GM15510 (cell line): ENCODE results near the gene NR5A1.

Source experiments
- POLR2A ChIP-seq: IDR thresholded peaks from 3 replicates; pipeline ENCODE4 v1.6.1; 2011; ENCODE audit warnings: borderline replicate concordance; ENCODE audit not compliant: insufficient read length; ENCODE audit errors: extremely low read depth

The NR5A1 gene

DNA sequence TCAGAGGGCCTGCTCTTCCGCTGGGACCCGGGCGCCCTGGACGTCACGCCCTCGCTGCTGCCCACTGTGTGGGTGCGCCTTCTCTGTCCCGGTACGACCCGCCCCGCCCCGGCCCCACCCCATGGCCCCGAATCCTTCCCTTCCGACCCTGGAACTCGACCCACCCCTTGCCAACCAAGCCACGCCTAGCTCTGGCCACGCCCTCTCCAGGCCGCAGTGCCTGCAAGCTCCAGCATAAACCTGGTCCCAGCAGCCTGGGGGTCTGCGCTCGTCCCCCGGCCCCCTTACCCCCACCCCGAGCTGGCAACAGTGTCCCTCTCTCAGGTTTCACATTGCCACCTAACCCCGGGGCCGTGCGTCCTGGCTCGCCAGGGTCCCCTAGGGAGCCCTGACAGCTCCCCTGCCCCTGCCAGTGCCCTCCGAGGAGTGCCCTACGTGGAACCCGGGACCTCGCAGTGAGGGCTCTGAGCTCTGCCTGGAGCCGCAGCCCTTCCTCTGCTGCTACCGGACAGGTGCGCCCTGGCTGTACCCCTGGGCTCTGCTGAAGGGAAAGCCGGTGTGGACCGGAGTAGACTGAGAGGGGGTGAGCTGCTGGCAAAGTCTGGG, 53.5 kb downstream of the NR5A1 start:
- no peak for TF ChIP-seq POLR2A

DNA sequence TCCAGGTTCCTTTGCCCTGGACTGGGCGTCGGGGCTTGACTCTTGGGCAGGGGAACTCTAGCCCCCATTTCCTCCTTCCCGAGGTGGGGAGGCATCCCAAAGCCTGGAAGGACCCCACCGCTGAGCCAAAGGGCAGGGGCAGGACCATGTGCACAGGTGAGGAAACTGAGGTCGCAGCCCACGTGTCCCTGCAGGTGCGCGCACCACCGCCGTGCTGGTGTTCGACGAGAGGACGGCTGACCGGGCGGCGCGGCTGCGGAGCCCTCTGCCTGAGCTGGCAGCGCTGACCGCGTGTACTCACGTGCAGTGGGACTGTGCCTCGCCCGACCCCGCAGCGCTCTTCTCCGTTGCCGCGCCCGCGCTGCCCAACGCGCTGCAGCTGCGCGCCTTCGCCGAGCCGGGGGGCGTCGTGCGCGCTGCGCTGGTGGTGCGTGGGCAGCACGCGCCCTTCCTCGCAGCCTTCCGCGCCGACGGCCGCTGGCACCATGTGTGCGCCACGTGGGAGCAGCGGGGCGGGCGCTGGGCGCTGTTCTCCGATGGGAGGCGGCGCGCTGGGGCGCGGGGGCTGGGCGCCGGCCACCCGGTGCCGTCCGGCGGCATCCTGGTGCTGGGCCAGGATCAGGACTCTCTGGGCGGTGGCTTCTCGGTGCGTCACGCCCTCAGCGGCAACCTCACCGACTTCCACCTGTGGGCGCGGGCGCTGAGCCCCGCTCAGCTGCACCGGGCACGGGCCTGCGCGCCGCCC, 54.2 kb downstream of the NR5A1 start:
- no peak for TF ChIP-seq POLR2A

- no peak for TF ChIP-seq POLR2A
Measured at GRCh38 chr9:124452326-124452725, 54.9 kb downstream of the NR5A1 start.

DNA sequence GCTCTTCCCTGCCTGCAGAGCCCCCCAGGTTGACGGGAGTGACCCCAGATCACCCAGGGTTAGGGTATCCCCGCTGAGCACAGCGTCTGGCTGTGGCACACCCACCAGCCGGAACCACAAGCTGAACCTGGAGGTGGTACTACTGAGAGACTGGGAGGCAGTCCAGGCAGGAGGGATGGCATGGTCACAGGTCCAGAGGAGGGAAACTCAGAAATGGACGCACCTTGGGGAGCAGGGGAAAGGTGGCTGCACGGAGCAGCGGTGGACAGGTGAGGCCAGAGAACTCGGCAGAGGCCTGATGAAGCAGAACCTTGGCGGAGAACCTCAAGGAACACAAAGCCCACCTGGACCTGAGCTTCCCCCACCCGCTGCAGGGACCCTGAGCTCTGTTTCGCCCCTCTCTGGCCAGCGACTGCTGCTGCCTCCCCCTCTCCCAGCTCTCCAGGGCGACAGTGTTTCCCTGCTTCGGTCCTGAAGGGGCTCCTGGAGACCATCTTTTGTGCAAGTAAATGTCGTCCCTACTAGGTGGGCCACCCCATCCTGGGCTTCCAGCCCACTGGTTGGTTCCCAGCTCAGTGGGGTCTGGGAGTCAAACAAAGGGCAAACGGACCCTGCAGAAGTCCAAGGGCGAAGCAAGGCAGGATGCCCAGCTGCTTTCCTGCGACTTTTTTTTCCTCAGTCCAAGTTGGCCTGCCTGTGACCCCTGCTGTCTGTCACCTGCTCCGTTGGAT, 56.1 kb downstream of the NR5A1 start:
- no peak for TF ChIP-seq POLR2A

DNA sequence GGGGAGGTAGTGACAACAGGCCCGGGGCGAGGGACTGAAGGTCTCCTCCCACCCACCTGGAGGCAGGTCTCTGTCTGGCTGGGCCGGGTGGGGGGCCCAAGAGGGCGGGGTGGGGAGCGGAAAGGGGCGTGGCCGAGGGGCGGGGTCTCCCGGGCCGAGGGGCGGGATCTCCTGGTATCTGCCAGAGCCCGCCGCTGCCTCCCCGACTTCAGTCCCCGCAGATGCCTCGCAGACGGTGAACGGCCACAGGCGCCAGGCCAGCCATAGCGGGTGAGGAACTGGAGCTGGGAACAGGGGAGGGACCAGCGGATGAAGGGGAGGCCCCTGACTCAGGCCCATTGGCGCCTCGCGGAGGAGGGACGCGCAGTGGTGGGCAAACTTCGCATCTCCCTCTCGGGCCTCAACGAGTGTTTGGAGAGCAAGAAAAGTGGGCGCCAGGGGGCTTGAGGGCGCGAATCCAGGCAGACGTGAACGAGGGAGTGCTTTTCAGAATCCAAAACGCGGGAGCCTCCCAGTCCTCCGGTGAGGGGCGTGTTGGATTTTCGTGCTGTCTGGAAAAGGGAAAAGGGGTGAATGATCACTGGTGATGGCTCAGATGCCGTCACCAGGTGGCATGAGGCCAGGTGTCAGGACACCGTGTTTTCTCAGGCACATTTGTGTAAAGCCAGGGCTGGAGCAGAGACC, 56.8 kb downstream of the NR5A1 start, which contains the start of gene ADGRD2:
Gene ADGRD2 (plus strand): TSS at position 211 of the 684 bp plus-strand sequence. CDS start 1,216 bp downstream, outside the sequence.
- TF ChIP-seq POLR2A, result no peak

GRCh38 chr9:124449381-124450151, 57.6 kb downstream of the NR5A1 start:
- no peak for TF ChIP-seq POLR2A

DNA sequence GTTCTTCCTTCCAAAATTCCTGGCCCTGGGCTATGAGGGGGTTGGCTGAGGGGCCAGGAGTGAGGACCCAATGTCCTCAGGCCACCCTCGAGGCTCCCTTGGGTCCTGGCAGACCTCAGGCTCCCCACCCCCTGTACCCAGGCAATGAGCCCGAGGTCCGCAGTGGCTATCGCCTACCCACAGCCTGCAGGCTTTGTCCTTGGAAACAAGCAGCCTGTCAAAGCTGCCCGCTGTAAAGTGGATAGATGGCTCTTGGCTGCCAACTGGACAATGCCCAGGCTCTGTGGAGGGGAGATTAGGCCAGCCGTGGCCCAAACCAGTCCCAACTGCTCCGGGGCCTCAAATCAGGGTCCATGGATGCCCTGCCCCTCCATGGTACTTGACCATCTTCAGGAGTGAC, 59.2 kb downstream of the NR5A1 start:
- no peak for TF ChIP-seq POLR2A

GRCh38 chr9:124447297-124447661, 59.9 kb downstream of the NR5A1 start:
- no peak for TF ChIP-seq POLR2A

DNA sequence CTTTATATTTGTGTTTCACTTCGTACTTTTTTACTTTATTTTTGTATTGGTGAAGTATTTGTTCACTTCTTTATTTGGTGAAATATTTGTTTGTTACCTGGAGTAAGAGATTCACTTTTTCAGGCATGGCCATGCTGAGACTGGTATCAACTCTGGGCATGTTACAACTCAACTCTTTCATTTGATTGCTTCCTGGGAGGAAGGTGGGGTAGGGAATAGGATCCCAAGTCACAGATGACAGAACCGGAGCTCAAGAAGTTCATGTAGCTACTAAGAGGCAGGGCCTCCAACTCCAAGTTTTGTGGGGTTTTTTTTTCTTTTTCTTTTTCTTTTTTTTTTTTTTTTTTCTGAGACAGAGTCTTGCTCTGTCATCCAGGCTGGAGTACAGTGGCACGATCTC, 63.0 kb downstream of the NR5A1 start:
- no peak for TF ChIP-seq POLR2A

DNA sequence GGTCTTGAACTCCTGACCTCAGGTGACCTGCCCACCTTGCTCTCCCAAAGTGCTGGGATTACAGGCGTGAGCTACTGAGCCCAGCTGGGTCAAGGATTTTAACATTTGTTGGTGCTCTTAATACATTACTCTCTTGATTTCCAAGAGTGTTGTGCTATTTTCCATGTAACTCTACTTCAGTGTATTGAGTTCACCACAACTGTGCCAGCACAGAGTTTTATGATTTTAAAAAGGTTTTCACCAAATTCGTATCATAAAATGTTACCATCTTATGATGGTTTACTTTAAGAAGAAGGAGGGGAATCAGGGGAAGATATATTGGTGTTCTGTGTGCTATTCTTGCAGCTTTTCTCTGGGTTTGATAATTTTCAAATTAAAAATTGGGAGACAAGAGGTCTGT, 63.6 kb downstream of the NR5A1 start:
- TF ChIP-seq POLR2A, result no peak

DNA sequence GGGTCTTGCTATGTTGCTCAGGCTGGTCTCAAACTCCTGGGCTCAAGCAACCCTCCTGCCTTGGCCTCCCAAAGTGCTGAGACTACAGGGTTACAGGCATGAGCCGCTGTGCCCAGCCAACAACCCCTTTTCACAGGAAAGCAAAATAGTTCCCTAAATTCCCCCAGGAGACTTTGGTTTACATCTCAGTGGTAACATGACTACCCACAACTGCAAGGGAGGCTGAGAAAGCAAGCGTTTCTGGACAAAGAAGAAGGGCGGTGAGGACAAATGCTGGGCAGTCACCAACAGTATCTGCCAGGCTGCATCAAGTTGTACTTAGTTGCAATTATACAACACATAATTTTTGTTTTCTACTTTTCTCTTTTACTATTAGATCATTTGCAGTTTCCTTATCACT, 64.4 kb downstream of the NR5A1 start:
- TF ChIP-seq POLR2A, result no peak

- no peak for TF ChIP-seq POLR2A
Measured at GRCh38 chr9:124442379-124442778, 64.8 kb downstream of the NR5A1 start.

DNA sequence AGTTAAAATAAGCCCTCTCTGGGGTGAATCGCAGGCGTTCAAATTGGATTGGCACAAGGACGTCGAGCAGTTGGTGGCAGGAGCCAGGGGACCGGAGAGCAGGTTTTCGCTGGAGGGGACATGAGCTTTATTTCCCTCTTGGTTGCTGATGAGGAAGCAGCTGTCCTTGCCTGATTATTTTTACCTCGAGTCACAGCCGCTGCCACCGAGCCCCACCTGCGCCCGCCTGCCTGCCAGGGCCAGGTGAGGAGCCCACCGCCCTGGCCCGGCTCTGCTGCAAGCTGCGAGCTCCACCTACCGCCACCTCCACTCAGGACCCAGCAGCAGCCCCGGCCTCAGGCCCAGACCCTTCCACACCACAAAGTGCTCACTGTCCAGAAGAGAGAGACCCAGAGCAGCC, 65.9 kb downstream of the NR5A1 start:
- TF ChIP-seq POLR2A, result no peak

GRCh38 chr9:124440786-124441185, 66.4 kb downstream of the NR5A1 start:
- TF ChIP-seq POLR2A, result no peak
